ENCODE measurements around the gene TRIM2.

Gene TRIM2

DNA sequence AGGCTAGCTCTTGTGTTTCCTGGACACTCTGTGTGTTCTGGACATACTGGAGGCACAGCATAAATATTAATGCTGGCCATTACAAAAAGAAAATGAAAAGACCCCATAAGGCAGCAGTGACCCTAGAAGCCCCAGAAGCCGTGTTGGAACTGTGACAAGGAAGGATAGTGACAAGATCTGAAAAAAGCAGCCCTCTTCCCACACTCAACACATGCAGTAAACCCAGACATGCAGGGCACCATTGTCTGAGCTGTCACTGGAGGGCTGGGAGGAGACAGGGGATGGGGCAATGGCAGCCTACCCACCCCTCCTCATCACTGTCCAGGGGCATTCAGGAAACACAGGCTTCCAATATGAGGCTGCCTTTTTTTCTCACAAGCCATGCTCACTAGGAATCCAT is 6.5 kb downstream of the TRIM2 start:
- TF ChIP-seq, protein P1, sequence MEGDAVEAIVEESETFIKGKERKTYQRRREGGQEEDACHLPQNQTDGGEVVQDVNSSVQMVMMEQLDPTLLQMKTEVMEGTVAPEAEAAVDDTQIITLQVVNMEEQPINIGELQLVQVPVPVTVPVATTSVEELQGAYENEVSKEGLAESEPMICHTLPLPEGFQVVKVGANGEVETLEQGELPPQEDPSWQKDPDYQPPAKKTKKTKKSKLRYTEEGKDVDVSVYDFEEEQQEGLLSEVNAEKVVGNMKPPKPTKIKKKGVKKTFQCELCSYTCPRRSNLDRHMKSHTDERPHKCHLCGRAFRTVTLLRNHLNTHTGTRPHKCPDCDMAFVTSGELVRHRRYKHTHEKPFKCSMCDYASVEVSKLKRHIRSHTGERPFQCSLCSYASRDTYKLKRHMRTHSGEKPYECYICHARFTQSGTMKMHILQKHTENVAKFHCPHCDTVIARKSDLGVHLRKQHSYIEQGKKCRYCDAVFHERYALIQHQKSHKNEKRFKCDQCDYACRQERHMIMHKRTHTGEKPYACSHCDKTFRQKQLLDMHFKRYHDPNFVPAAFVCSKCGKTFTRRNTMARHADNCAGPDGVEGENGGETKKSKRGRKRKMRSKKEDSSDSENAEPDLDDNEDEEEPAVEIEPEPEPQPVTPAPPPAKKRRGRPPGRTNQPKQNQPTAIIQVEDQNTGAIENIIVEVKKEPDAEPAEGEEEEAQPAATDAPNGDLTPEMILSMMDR (IDR thresholded peaks at IDR 0.05; ENCODE audit: low read depth, low read length, missing control alignments), result no peak
- H3K4me3 ChIP-seq (replicated peaks; ENCODE audit: low read depth, low read length), result no peak overlapping the region
- no peak for DNase-seq (ENCODE audit: extremely low read depth, low read depth)

DNA sequence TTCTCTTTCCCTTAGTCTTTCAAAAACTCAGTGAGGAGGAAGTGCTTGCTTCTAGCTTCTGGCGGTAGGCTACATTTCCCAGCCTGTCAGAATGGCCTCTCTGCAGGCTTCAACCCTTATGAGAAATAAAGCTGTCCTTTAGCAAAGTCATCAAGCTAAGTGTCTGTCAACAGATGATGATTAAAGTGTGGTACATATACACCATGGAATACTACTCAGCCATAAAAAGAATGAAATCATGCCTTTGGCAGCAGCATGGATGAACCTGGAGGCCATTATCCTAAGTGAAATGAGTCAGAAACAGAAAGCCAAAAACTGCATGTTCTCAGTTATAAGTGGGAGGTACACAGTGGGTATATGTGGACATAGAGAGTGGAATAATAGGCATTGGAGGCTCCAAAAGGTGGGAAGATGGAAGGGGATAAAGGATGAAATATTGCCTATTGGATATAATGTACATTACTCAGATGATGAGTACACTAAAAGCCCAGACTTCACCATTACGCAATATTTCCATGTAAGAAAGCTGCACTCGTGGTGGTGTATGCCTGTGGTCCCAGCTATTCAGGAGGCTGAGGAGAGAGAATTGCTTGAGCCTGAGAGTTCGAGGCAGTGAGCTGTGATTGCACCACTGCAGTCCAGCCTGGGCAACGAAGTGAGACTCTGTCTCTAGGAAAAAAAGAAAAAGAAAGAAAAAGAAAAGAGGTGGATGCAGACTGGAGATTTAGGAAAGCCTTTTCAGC is 7.9 kb downstream of the TRIM2 start:
- H3K4me3 ChIP-seq (replicated peaks; ENCODE audit: low read depth, low read length), result no peak overlapping the region
- TF ChIP-seq, protein P1 (IDR thresholded peaks at IDR 0.05; ENCODE audit: low read depth, low read length, missing control alignments), result no peak
- no peak for DNase-seq (ENCODE audit: extremely low read depth, low read depth)

DNA sequence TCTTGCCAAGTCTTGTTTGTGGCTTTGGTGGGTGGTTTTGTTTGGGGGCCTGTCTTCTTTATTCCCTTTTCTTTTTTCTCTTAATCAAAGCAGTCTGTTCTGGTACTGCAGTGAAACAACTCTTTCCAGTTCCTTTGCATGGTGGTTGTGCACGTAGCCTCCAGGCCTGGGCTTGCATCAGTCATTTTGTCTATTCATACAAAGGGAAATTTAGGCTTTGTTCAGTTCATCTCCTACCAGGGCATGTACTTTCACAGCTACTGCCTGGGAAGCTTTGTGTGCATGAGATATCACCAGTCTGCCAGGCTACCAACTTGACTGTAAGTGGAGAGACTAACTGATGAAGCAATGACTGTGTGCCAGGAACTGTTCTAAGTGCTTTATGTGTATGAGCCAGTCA is 8.5 kb downstream of the TRIM2 start:
- no peak for DNase-seq (ENCODE audit: extremely low read depth, low read depth)
- no peak overlapping the region for H3K4me3 ChIP-seq (replicated peaks; ENCODE audit: low read depth, low read length)
- TF ChIP-seq, protein P1 (IDR thresholded peaks at IDR 0.05; ENCODE audit: low read depth, low read length, missing control alignments), result no peak

DNA sequence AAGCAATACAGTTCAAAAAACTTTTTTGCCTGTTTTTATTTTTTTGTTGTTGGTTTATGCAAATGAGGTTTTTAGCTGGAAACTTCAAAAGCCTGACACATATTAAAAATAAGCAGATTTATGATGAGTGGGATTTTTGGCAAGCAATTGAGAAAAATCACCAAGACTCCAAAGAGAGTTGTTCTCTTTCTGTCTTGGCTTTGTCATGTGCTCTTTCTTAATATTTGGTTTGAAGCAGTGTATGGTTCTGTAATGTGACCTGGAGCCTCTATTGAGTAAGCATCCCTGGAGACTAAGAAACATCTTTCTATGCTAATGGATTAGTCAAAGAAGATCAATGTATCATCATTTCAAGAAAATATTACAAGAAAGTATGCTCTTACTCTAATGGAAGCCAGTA is 11.7 kb downstream of the TRIM2 start:
- H3K4me3 ChIP-seq (replicated peaks; ENCODE audit: low read depth, low read length), result no peak overlapping the region
- DNase-seq (ENCODE audit: extremely low read depth, low read depth), result no peak
- TF ChIP-seq, protein P1 (IDR thresholded peaks at IDR 0.05; ENCODE audit: low read depth, low read length, missing control alignments), result no peak

DNA sequence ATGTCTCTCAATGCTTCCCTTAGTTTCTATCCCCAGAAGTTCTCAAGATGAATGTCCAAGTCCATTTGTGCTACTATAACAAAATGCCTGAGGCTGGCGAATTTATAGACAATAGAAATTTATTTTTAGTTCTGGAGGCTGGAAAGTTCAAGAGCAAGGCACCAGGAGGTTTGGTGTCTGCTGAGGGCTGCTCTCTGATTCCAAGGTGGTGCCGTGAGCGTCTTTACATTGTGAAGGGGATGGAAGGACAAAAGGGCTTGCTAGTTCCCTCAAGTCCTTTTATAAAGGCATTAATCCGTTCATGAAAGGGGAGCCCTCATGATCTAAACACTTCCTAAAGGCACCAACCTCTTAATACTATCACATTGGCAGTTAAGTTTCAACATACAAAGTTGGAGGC is 12.3 kb downstream of the TRIM2 start:
- no peak for DNase-seq (ENCODE audit: extremely low read depth, low read depth)
- TF ChIP-seq, protein P1 (IDR thresholded peaks at IDR 0.05; ENCODE audit: low read depth, low read length, missing control alignments), result no peak
- no peak overlapping the region for H3K4me3 ChIP-seq (replicated peaks; ENCODE audit: low read depth, low read length)

DNA sequence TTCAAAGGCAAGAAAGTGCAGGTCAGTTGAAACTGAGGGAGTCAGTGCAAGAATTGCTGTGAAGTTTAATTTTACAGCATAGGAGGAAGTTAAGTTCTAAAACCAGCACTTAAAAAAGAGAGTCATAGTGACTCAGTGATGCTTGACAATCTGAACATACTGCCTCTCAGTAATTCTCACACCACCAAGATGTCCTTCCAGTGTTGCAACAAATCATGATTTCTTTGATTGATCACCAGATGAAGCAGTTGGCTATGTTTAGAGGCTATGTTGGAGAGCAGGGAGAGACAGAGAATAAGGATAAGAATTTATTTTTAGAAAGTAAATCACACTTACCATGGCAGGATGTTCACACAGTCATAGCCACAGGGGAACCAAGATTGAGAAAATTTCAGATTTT is 13.2 kb downstream of the TRIM2 start:
- no peak for DNase-seq (ENCODE audit: extremely low read depth, low read depth)
- H3K4me3 ChIP-seq (replicated peaks; ENCODE audit: low read depth, low read length), result no peak overlapping the region
- TF ChIP-seq, protein P1 (IDR thresholded peaks at IDR 0.05; ENCODE audit: low read depth, low read length, missing control alignments), result no peak

DNA sequence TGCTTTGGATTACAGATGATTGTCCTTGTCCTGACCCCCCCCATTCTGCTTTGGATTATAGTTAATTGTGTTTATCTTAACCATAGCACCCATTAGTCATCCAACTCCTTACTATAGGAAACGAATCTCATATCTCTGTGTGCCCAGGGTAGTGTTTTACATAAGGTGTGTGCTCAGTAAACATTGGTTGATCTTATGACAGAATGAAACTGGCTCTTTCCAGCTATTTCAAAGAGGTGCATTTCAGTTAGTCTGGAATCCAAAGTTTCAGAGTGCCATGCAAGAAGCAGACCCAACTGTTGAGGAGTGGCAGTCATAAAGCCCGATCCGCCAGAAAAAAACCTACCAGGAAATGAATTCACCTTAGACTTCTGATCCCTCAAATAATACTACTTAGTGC is 14.7 kb downstream of the TRIM2 start:
- TF ChIP-seq, protein P1 (IDR thresholded peaks at IDR 0.05; ENCODE audit: low read depth, low read length, missing control alignments), result no peak
- DNase-seq (ENCODE audit: extremely low read depth, low read depth), result no peak

More for the DNA sequence above, 14.7 kb downstream of the TRIM2 start:
- no peak overlapping the region for H3K4me3 ChIP-seq (replicated peaks; ENCODE audit: low read depth, low read length)

Data from HFF-Myc (cell line).